ENCODE data around the gene TRAPPC2.
"Not testable (repeated sequence)": the region's sequence is repeated elsewhere in the genome, so short reads cannot be mapped to it uniquely, and the experiment has no call there.

Gene TRAPPC2

DNA sequence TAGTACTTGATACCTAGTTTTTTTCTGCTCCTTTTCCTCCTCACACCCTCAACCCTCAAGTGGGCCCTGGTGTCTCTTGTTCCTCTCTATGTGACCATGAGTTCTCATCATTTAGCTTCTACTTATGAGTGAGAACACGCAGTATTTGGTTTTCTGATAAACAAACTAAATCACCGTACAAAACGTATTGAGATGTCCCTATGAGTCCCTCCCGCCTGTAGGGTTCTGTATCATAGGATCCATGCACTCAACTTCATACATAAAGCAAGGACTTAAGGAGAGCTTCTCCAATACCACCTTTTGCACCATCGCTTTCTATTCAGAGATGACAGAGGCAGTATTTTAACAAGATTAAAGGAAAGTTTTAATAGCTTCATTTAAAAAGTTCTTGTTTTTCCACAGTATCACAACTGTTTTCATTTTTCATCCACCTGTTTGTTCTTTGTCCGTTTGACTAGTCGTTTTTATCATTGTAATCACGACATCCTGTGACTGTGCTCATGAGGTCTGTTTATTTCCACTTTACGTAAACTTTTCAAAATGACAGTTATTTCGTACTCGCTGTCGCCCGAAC, 45.9 kb downstream of the TRAPPC2 start:
- DNase-seq, result no peak
- Mint-ChIP-seq H3K36me3 (peaks cover 3 to 6% of the 10 kb centered on the region in 2 donors), H3K4me3 (peak overlapping the region; percentile 86 to 90), H3K4me1 (peaks cover 30 to 44% of the 10 kb centered on the region in 2 donors), H3K9me3 (no peaks in the 10 kb centered on the region), H3K27ac (peak overlapping the region; percentile 86), H3K27me3 (peaks cover 0 to 11% of the 10 kb centered on the region in 2 donors)
- peak; percentile 8 to 15 for ATAC-seq (replicated peaks)

DNA sequence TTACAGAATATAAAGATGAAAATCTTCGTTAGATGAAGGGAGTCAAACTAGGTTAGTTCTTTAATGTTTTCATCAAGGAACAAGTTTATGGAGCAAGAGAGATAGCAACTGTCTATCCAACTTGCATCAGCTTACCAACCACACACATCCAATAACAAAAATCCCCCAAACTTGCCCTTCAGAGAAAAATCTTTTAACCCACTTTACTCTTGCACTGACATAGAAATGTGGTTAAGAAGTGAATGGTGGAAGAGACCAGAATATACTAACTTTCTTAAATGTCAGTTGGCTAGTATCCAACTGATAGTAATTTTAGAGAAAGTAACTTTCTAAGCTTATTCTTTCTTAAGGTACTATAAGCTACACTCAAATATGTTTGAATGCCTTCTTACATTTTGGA, 47.2 kb downstream of the TRAPPC2 start:
- Mint-ChIP-seq H3K27me3 (peaks cover 0 to 4% of the 10 kb centered on the region in 2 donors), H3K4me3 (no peak overlapping the region), H3K27ac (peak overlapping the region; percentile 6), H3K4me1 (peaks cover 19 to 32% of the 10 kb centered on the region in 2 donors), H3K9me3 (no peaks in the 10 kb centered on the region), H3K36me3 (peaks cover 3 to 6% of the 10 kb centered on the region in 2 donors)
- DNase-seq, result no peak
- peak in 1 of 2 donors; percentile 13 for ATAC-seq (replicated peaks)

DNA sequence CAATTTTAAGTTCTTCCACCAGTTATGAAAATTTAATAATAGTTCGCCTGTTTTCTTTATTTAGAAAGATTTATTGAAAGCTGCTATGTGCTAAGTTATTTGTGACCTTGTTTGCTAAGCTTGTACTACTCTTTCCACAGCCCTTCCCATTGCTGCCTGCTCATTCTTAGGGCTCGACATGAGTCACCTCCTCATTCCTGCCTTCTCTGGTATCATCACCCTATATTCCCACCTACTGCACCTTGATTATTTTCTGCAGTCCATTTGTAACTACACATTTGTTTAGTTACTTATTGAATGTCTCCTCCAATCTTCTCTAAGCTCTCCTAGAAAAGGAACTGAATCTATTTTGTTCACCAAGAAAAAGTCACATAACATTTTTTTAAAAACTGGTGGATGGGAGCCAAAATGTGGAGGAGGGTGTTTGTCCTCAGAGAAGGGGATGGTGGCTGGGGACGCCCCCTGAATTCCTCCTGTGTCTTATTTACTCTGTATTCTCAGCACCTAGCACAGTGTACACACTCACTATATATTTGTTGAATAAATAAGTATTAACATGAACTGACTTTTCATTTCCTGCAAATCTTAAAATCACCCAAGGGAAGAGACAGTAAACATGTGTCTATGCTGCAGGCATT, 49.2 kb downstream of the TRAPPC2 start:
- Mint-ChIP-seq H3K9me3 (no peaks in the 10 kb centered on the region), H3K27ac (no peak overlapping the region), H3K4me3 (no peak overlapping the region), H3K27me3 (peaks cover 0 to 8% of the 10 kb centered on the region in 2 donors), H3K4me1 (peaks cover 11 to 17% of the 10 kb centered on the region in 2 donors), H3K36me3 (peaks cover under 1 to 8% of the 10 kb centered on the region in 2 donors)
- ATAC-seq (replicated peaks) (peak; percentile 12 to 25), DNase-seq (no peak)

DNA sequence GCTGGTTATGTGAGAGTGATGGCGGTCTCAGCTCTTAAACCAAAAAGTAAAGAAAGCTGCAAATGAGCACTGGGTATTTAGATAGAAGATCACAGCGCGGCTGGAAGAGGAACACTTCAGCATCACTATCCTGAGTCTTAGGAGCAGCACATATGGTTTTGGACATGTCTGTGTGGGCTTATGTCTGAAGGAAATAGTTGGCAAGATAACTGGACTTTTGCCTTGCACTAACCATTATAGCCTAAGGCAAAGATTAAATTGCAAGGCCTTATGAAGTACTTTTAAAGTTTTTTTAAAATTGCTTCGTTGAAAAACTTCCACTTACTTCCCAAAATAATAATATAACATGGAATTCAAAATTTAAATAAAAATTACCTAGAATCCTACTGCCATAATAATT, 50.1 kb downstream of the TRAPPC2 start:
- H3K27me3 Mint-ChIP-seq, result peaks cover 0 to 8% of the 10 kb centered on the region in 2 donors
- no peak overlapping the region for H3K4me3 Mint-ChIP-seq
- ATAC-seq (replicated peaks), result no peak
- no peaks in the 10 kb centered on the region for H3K9me3 Mint-ChIP-seq
- no peak overlapping the region for H3K27ac Mint-ChIP-seq
- peaks cover 0 to 8% of the 10 kb centered on the region in 2 donors for H3K36me3 Mint-ChIP-seq
- DNase-seq, result no peak
- peaks cover 10 to 15% of the 10 kb centered on the region in 2 donors for H3K4me1 Mint-ChIP-seq

DNA sequence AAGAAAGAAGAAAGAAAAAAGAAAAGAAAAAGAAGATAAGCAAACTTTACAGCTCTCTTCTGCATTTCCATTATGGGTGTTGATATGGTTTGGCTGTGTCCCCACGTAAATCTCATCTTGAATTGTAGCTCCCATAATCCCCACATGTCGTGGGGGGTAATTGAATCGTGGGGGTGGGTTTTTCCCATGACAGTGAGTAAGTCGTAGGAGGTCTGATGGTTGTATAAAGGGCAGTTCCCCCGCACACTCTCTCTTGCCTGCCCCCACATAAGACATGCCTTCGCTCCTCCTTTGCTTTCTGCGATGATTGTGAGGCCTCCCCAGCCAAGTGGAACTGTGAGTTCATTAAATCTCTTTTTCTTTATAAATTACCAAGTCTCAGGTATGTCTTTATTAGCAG, 52.8 kb downstream of the TRAPPC2 start:
- H3K4me3 Mint-ChIP-seq, result no peak overlapping the region
- peaks cover 0 to 8% of the 10 kb centered on the region in 2 donors for H3K27me3 Mint-ChIP-seq
- ATAC-seq (replicated peaks) (no peak), DNase-seq (no peak)
- no peaks in the 10 kb centered on the region for H3K9me3 Mint-ChIP-seq
- peaks cover 0 to 8% of the 10 kb centered on the region in 2 donors for H3K36me3 Mint-ChIP-seq
- peaks cover 6 to 19% of the 10 kb centered on the region in 2 donors for H3K4me1 Mint-ChIP-seq
- no peak overlapping the region for H3K27ac Mint-ChIP-seq

DNA sequence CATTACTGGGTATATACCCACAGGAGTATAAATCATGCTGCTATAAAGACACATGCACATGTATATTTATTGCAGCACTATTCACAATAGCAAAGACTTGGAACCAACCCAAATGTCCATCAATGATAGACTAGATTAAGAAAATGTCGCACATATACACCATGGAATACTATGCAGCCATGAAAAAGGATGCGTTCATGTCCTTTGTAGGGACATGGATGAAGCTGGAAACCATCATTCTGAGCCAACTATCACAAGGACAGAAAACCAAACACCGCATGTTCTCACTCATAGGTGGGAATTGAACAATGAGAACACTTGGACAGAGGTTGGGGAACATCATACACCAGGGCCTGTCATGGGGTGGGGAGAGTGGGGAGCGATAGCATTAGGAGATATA, 54.7 kb downstream of the TRAPPC2 start:
- H3K9me3 Mint-ChIP-seq; H3K4me1 Mint-ChIP-seq; ATAC-seq (replicated peaks); H3K36me3 Mint-ChIP-seq; H3K27ac Mint-ChIP-seq; DNase-seq; H3K4me3 Mint-ChIP-seq: not testable (repeated sequence)
- H3K27me3 Mint-ChIP-seq, result peaks cover 0 to 17% of the 10 kb centered on the region in 2 donors

DNA sequence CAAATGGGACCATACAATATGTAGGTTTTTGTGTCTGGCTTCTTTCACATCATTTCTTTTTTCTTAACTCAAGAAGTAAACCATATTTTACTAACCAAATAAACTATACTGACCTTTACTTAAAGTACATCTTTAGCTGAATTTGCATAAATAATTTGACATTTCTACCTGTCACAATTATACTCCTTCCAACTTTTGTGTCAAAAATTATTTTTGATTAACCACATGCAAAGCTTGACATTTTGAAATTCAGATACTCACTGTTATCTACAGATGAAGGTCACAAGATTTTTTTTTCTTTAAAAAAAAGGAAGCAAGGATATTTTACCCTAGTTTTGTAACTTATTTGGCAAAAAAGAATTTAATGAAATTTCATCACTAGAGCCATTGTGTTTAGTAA, 57.5 kb downstream of the TRAPPC2 start:
- peak in 1 of 2 donors; percentile 64 for ATAC-seq (replicated peaks)
- H3K27ac Mint-ChIP-seq, result no peak overlapping the region
- H3K4me3 Mint-ChIP-seq, result no peak overlapping the region

DNA sequence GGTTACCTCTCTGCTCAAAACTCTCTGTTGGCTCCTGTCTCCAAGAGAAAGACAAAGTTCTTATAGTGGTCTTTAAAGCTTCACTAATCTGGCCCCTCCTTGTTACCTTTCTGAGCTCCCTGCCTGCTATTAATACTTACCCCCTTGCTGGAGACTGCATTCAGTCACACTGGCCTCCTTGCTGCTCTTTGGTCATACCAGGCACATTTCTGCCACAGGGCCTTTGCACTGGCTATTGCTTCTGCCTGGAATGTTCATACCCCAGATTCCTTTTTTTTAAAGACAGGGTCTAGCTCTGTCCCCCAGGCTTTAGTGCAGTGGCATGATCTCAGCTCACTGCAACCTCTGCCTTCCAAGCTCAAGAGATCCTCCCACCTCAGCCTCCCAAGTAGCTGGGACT, 61.4 kb downstream of the TRAPPC2 start:
- Mint-ChIP-seq H3K36me3 (peaks cover 9 to 24% of the 10 kb centered on the region in 2 donors), H3K4me3 (no peak overlapping the region), H3K27me3 (peaks cover 0 to 30% of the 10 kb centered on the region in 2 donors), H3K9me3 (no peaks in the 10 kb centered on the region), H3K27ac (no peak overlapping the region), H3K4me1 (peaks cover 7 to 16% of the 10 kb centered on the region in 2 donors)
- ATAC-seq (replicated peaks), result no peak
- DNase-seq, result no peak

More for the DNA sequence above, 57.5 kb downstream of the TRAPPC2 start:
- no peaks in the 10 kb centered on the region for H3K9me3 Mint-ChIP-seq
- H3K4me1 Mint-ChIP-seq, result peaks cover 2 to 10% of the 10 kb centered on the region in 2 donors
- H3K27me3 Mint-ChIP-seq, result peaks cover 0 to 27% of the 10 kb centered on the region in 2 donors
- H3K36me3 Mint-ChIP-seq, result peaks cover 3 to 17% of the 10 kb centered on the region in 2 donors
- no peak for DNase-seq

DNA sequence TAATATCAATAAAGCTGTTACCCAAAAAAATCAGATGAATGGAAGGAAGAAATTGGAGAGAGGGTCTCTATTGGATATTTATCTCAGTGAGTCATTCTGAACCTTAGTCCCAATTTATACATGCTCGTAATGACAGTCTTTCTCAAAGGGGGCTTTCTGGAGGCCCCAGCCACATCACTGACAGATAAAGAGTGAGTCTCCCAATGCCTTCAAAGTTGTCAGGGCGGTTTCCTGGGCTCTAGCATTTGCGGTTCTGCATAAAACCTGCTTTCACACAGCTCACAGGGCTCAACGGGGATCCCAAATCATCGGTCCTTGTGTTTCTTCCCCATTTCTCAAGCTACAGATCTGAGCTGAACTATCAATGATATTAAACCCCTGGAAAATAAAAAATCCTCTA, 64.2 kb downstream of the TRAPPC2 start:
- H3K9me3 Mint-ChIP-seq, result no peaks in the 10 kb centered on the region
- H3K4me1 Mint-ChIP-seq, result peaks cover 6 to 7% of the 10 kb centered on the region in 2 donors
- no peak for DNase-seq
- ATAC-seq (replicated peaks), result no peak
- peaks cover 9 to 30% of the 10 kb centered on the region in 2 donors for H3K36me3 Mint-ChIP-seq
- H3K27me3 Mint-ChIP-seq, result peaks cover 0 to 28% of the 10 kb centered on the region in 2 donors
- no peak overlapping the region for H3K27ac Mint-ChIP-seq
- no peak overlapping the region for H3K4me3 Mint-ChIP-seq

DNA sequence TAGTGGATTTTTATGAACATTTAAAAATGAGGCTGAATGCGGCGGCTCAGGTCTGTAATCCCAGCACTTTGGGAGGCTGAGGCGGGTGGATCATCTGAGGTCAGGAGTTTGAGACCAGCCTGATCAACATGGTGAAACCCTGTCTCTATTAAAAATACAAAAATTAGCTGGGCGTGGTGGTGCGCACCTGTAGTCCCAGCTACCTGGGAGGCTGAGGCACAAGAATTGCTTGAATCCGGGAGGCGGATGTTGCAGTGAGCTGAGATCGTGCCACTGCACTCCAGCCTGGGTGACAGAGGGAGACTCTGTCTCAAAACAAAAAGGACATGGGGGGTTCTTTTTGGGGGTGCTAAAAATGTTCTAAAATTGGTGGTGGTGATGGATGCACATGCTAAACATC, 64.7 kb downstream of the TRAPPC2 start:
- Mint-ChIP-seq H3K4me3 (peak overlapping the region in 1 of 2 donors; percentile 41), H3K27ac (peak overlapping the region; percentile 89), H3K27me3 (peaks cover 0 to 24% of the 10 kb centered on the region in 2 donors), H3K36me3 (peaks cover 9 to 34% of the 10 kb centered on the region in 2 donors)
- not testable (repeated sequence) for H3K9me3 Mint-ChIP-seq; ATAC-seq (replicated peaks); DNase-seq; H3K4me1 Mint-ChIP-seq

DNA sequence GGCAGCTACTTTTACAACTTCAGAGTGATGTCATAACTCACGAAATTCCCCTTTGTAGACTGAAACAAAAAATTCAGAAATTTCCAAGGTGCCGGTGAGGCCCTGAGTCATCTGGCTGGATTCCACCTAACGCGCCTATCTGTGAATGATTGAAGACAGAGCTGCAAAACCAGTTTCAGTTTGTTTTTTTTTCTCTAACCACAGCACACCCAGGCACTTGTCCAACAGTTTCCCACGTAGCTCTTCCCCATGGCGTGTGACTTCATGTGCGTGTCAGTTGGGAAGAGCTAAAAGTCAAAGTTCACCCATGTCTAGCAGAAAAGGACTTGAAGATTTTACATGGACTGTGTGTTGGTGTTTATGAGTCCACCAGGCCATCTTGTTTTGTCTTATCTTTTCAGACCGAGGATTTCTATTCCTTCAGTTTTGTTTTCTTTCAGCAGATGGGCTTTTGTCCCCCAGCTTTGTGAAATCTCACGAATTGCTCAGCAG, 65.1 kb downstream of the TRAPPC2 start:
- H3K4me1 Mint-ChIP-seq, result peaks cover 6 to 7% of the 10 kb centered on the region in 2 donors

DNA sequence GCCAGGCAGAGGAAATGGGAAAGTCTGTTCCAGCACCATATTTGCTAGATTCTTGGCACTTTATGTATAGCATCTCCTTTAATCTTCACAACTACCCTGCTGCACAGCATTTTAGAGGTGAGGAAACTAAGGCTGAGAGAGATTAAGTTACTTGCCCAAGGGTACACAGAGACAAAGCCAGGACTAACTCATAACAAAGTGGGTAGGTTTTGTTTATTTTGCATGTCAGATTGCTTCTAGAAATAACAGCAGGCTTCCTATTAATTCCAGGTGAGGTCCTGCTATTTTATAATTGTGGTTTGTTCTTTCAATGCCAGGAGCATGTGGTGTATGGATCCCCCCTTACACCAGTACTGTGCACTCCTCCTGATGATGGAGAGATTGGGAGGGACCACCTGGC, 66.5 kb downstream of the TRAPPC2 start:
- Mint-ChIP-seq H3K27ac (no peak overlapping the region), H3K27me3 (peaks cover 0 to 16% of the 10 kb centered on the region in 2 donors), H3K4me3 (no peak overlapping the region), H3K9me3 (no peaks in the 10 kb centered on the region), H3K36me3 (peaks cover 6 to 42% of the 10 kb centered on the region in 2 donors), H3K4me1 (peaks cover 6 to 7% of the 10 kb centered on the region in 2 donors)
- no peak for DNase-seq
- no peak for ATAC-seq (replicated peaks)

More for the DNA sequence above, 65.1 kb downstream of the TRAPPC2 start:
- Mint-ChIP-seq H3K9me3 (no peaks in the 10 kb centered on the region), H3K27ac (peak overlapping the region; percentile 89), H3K27me3 (peaks cover 0 to 24% of the 10 kb centered on the region in 2 donors), H3K4me3 (peak overlapping the region; percentile 41 to 43), H3K36me3 (peaks cover 9 to 37% of the 10 kb centered on the region in 2 donors)
- DNase-seq (peak; percentile 63), ATAC-seq (replicated peaks) (peak; percentile 94 to 95)

DNA sequence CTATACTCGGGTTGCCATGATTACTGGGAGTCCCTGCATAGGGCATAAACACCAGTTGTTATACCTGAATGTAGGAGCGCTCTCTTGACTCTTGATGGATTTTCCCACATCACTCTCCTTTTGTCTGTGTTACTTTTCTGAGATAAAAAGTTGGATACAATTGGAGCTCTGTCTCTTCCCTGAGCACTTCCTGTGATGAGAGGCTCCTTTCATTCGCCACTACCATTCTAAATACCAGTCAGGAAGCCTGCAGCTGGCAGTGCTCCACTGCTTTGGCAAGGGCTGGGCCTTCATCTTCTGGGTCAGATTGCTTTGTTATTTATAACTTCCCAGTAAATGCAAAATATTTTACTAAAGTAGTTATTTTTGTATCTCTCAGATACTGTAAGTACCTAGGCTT, 67.6 kb downstream of the TRAPPC2 start:
- DNase-seq, result no peak
- Mint-ChIP-seq H3K36me3 (peaks cover 6 to 41% of the 10 kb centered on the region in 2 donors), H3K27me3 (peaks cover 0 to 14% of the 10 kb centered on the region in 2 donors), H3K4me1 (peaks cover 6 to 7% of the 10 kb centered on the region in 2 donors), H3K27ac (peak overlapping the region; percentile 80), H3K4me3 (no peak overlapping the region), H3K9me3 (no peaks in the 10 kb centered on the region)
- ATAC-seq (replicated peaks), result no peak

DNA sequence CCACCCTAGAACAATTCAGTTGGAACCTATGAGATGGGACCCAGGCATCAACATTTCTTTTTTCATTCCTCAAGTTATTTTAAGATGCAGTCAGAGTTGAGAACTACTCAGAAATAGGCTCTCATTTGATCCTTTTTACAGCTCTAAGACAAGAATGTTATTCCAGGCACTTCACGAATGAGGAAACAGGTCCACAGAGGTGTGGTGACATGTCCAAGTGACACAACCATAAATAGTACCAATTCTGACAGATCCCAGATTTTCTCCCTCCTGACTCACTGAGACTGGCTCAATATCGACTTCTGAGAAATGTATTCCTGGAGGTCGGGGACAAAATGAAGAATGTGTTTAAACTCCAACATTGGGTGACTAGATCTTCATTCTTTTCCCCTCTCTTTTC, 70.4 kb downstream of the TRAPPC2 start:
- DNase-seq (no peak), ATAC-seq (replicated peaks) (no peak)
- H3K27me3 Mint-ChIP-seq, result peaks cover 0 to 11% of the 10 kb centered on the region in 2 donors
- no peak overlapping the region for H3K27ac Mint-ChIP-seq
- peaks cover 0 to 2% of the 10 kb centered on the region in 2 donors for H3K4me1 Mint-ChIP-seq
- peaks cover 0 to 39% of the 10 kb centered on the region in 2 donors for H3K36me3 Mint-ChIP-seq
- no peak overlapping the region for H3K4me3 Mint-ChIP-seq
- H3K9me3 Mint-ChIP-seq, result no peaks in the 10 kb centered on the region
